Astrocyte (in vitro differentiated cells and primary cell): ENCODE measurements around the gene LARGE1. TPM values are rescaled to one million over a fixed set of nuclear protein-coding genes. Genes with fewer than 3 reads are reported as not detected.

Source experiments
- DNase-seq: peaks from one replicate; pipeline ENCODE4 v3.0.0-alpha.2; 2010; ENCODE audit warnings: low read depth
- FAIRE-seq: peaks from 2 replicates; lab custom pipeline; 2011; peaks lifted over from hg19 to GRCh38; lab: Jason Lieb, UNC
- H2AFZ ChIP-seq: 2 replicates; pipeline ENCODE4 v1.6.0; 2012; ENCODE audit warnings: low read depth, low read length, inconsistent platforms
- H3K27ac ChIP-seq: 2 replicates; pipeline ENCODE4 v1.5.1; 2011; ENCODE audit warnings: low read depth, low read length, inconsistent platforms
- H3K27me3 ChIP-seq: 2 replicates; pipeline ENCODE4 v1.6.0; 2011; ENCODE audit warnings: low read length, inconsistent platforms; ENCODE audit not compliant: insufficient read depth
- H3K36me3 ChIP-seq: 2 replicates; pipeline ENCODE4 v1.5.1; 2011; ENCODE audit warnings: low read length, inconsistent platforms; ENCODE audit not compliant: insufficient read depth
- H3K4me1 ChIP-seq: 2 replicates; pipeline ENCODE4 v1.5.1; 2011; ENCODE audit warnings: low read length, inconsistent platforms; ENCODE audit not compliant: insufficient read depth
- H3K4me2 ChIP-seq: 2 replicates; pipeline ENCODE4 v1.6.0; 2012; ENCODE audit warnings: low read length, inconsistent platforms
- H3K4me3 ChIP-seq: 2 replicates; pipeline ENCODE4 v1.5.1; 2011; ENCODE audit warnings: low read depth, mild to moderate bottlenecking, low read length, inconsistent platforms; ENCODE audit not compliant: insufficient read depth
- H3K79me2 ChIP-seq: 2 replicates; pipeline ENCODE4 v1.6.0; 2012; ENCODE audit warnings: mild to moderate bottlenecking, low read length, inconsistent platforms; ENCODE audit not compliant: insufficient read depth
- H3K9ac ChIP-seq: 2 replicates; pipeline ENCODE4 v1.6.0; 2012; ENCODE audit warnings: mild to moderate bottlenecking, low read length, inconsistent platforms
- H3K9me3 ChIP-seq: 2 replicates; pipeline ENCODE4 v1.5.1; 2012; ENCODE audit warnings: low read depth, mild to moderate bottlenecking, low read length, inconsistent platforms; ENCODE audit not compliant: insufficient read depth
- H4K20me1 ChIP-seq: 2 replicates; pipeline ENCODE4 v1.6.0; 2012; ENCODE audit warnings: low read length, inconsistent platforms; ENCODE audit not compliant: insufficient read depth
- H3K27ac Mint-ChIP-seq: one replicate; pipeline ENCODE4 v1.8.0; 2021; ENCODE audit warnings: mild to moderate bottlenecking, mixed read lengths; ENCODE audit not compliant: unreplicated experiment
- H3K27me3 Mint-ChIP-seq: one replicate; pipeline ENCODE4 v1.8.0; 2021; ENCODE audit warnings: low read depth, mixed read lengths; ENCODE audit not compliant: unreplicated experiment
- H3K36me3 Mint-ChIP-seq: one replicate; pipeline ENCODE4 v1.8.0; 2021; ENCODE audit warnings: low read depth, mixed read lengths; ENCODE audit not compliant: unreplicated experiment
- H3K4me1 Mint-ChIP-seq: one replicate; pipeline ENCODE4 v1.8.0; 2021; ENCODE audit warnings: low read depth, mixed read lengths; ENCODE audit not compliant: unreplicated experiment
- H3K4me3 Mint-ChIP-seq: one replicate; pipeline ENCODE4 v1.8.0; 2021; ENCODE audit warnings: mild to moderate bottlenecking, moderate library complexity, mixed read lengths; ENCODE audit not compliant: unreplicated experiment
- H3K9me3 Mint-ChIP-seq: one replicate; pipeline ENCODE4 v1.8.0; 2021; ENCODE audit warnings: mild to moderate bottlenecking, mixed read lengths; ENCODE audit not compliant: unreplicated experiment
- CTCF ChIP-seq: IDR thresholded peaks from 2 replicates; pipeline ENCODE4 v1.5.1; 2011; ENCODE audit warnings: low read depth, mild to moderate bottlenecking, inconsistent platforms, low read length, moderate library complexity; ENCODE audit not compliant: insufficient read depth
- EZH2 ChIP-seq: IDR thresholded peaks from 2 replicates; pipeline ENCODE4 v1.6.1; 2012; ENCODE audit warnings: mild to moderate bottlenecking, low read length, inconsistent platforms; ENCODE audit not compliant: insufficient read depth
- total RNA-seq: library from RNA; stranded (reverse); gene quantifications from 2 replicates; pipeline ENCODE4 v1.2.1, GENCODE V29; 2021

LARGE1 gene
- total RNA-seq, 1 donor from 2014 or later: 92.6 TPM

GRCh38 chr22:33756508-33756949 is 163.7 kb downstream of the LARGE1 start:
- Histone ChIP-seq H3K4me1 (no peaks in the 10 kb centered on the region), H4K20me1 (peaks cover 10% of the 10 kb centered on the region), H2AFZ (no peak overlapping the region), H3K9me3 (no peaks in the 10 kb centered on the region), H3K79me2 (no peaks in the 10 kb centered on the region), H3K4me3 (no peak overlapping the region), H3K9ac (no peak overlapping the region), H3K36me3 (no peaks in the 10 kb centered on the region), H3K27ac (no peak overlapping the region), H3K27me3 (no peaks in the 10 kb centered on the region), H3K4me2 (no peak overlapping the region)
- H3K4me1 Mint-ChIP-seq: no peaks in the 10 kb centered on the region
- peaks cover 17% of the 10 kb centered on the region for H3K36me3 Mint-ChIP-seq
- H3K4me3 Mint-ChIP-seq: no peak overlapping the region
- no peak for TF ChIP-seq EZH2
- peaks cover 2% of the 10 kb centered on the region for H3K9me3 Mint-ChIP-seq
- FAIRE-seq (no peak), DNase-seq (no peak)
- no peak overlapping the region for H3K27ac Mint-ChIP-seq
- H3K27me3 Mint-ChIP-seq: no peaks in the 10 kb centered on the region

GRCh38 chr22:33748714-33749113 is 171.6 kb downstream of the LARGE1 start:
- peaks cover 2% of the 10 kb centered on the region for H3K9me3 Mint-ChIP-seq
- H3K9ac ChIP-seq: no peak overlapping the region

GRCh38 chr22:33747576-33748180 is 172.6 kb downstream of the LARGE1 start:
- no peak for FAIRE-seq
- H2AFZ ChIP-seq: no peak overlapping the region

More at GRCh38 chr22:33748714-33749113, 171.6 kb downstream of the LARGE1 start:
- no peak overlapping the region for H3K4me3 ChIP-seq
- H3K4me2 ChIP-seq: no peak overlapping the region
- peaks cover 4% of the 10 kb centered on the region for H3K4me1 Mint-ChIP-seq
- H3K36me3 Mint-ChIP-seq: peaks cover 26% of the 10 kb centered on the region
- H2AFZ ChIP-seq: no peak overlapping the region
- peaks cover 6% of the 10 kb centered on the region for H4K20me1 ChIP-seq
- DNase-seq (no peak), FAIRE-seq (no peak)
- H3K27ac ChIP-seq: no peak overlapping the region
- no peaks in the 10 kb centered on the region for H3K4me1 ChIP-seq
- no peaks in the 10 kb centered on the region for H3K9me3 ChIP-seq
- no peak overlapping the region for H3K4me3 Mint-ChIP-seq
- no peaks in the 10 kb centered on the region for H3K27me3 Mint-ChIP-seq
- H3K27me3 ChIP-seq: no peaks in the 10 kb centered on the region
- H3K36me3 ChIP-seq: no peaks in the 10 kb centered on the region
- no peak overlapping the region for H3K27ac Mint-ChIP-seq
- TF ChIP-seq CTCF: no peak
- TF ChIP-seq EZH2: no peak
- H3K79me2 ChIP-seq: no peaks in the 10 kb centered on the region

More at GRCh38 chr22:33747576-33748180, 172.6 kb downstream of the LARGE1 start:
- Mint-ChIP-seq H3K36me3 (peaks cover 27% of the 10 kb centered on the region), H3K4me3 (no peak overlapping the region), H3K27me3 (no peaks in the 10 kb centered on the region), H3K27ac (peak overlapping the region; percentile 4), H3K9me3 (peaks cover 4% of the 10 kb centered on the region), H3K4me1 (peaks cover 11% of the 10 kb centered on the region)
- H3K79me2 ChIP-seq: no peaks in the 10 kb centered on the region
- no peaks in the 10 kb centered on the region for H3K4me1 ChIP-seq
- DNase-seq: no peak
- TF ChIP-seq CTCF (no peak), EZH2 (no peak)
- no peaks in the 10 kb centered on the region for H3K27me3 ChIP-seq
- no peaks in the 10 kb centered on the region for H3K36me3 ChIP-seq
- no peak overlapping the region for H3K27ac ChIP-seq
- H3K9me3 ChIP-seq: no peaks in the 10 kb centered on the region
- no peak overlapping the region for H3K4me3 ChIP-seq
- H3K9ac ChIP-seq: no peak overlapping the region
- no peak overlapping the region for H3K4me2 ChIP-seq
- H4K20me1 ChIP-seq: peaks cover 12% of the 10 kb centered on the region
